HG02852 (cell line): ENCODE results near the gene PADI3.

ENCODE experiments used
- ATAC-seq: cut with Tn5 transposase; IDR thresholded peaks from one replicate; pipeline ENCODE4 v1.9.1; 2021; ENCODE audit warnings: mild to moderate bottlenecking, moderate library complexity; ENCODE audit not compliant: unreplicated experiment

Gene PADI3

GRCh38 chr1:17270891-17271765, 22.2 kb downstream of the PADI3 start:
- no peak for ATAC-seq

- no peak for ATAC-seq
Measured at GRCh38 chr1:17272066-17272465, 23.2 kb downstream of the PADI3 start.

- no peak for ATAC-seq
Measured at GRCh38 chr1:17272646-17273045, 23.7 kb downstream of the PADI3 start.

- ATAC-seq = no peak
Measured at GRCh38 chr1:17273096-17273495, 24.2 kb downstream of the PADI3 start.

GRCh38 chr1:17274186-17275170, 25.6 kb downstream of the PADI3 start:
- no peak for ATAC-seq

- no peak for ATAC-seq
Measured at GRCh38 chr1:17276568-17276967, 27.7 kb downstream of the PADI3 start.

GRCh38 chr1:17277511-17278159, 28.7 kb downstream of the PADI3 start:
- ATAC-seq = no peak

- no peak for ATAC-seq
Measured at GRCh38 chr1:17278996-17279830, 30.3 kb downstream of the PADI3 start.

- ATAC-seq = no peak
Measured at GRCh38 chr1:17280436-17280835, 31.5 kb downstream of the PADI3 start.

GRCh38 chr1:17280894-17281293, 32.0 kb downstream of the PADI3 start:
- no peak for ATAC-seq

- ATAC-seq = no peak
Measured at GRCh38 chr1:17281775-17282181, 32.9 kb downstream of the PADI3 start.

GRCh38 chr1:17282836-17283235, 33.9 kb downstream of the PADI3 start:
- ATAC-seq = no peak

GRCh38 chr1:17286646-17287045, 37.7 kb downstream of the PADI3 start:
- ATAC-seq = no peak

GRCh38 chr1:17287130-17287776, 38.4 kb downstream of the PADI3 start:
- no peak for ATAC-seq

GRCh38 chr1:17289721-17290120, 40.8 kb downstream of the PADI3 start:
- no peak for ATAC-seq

GRCh38 chr1:17290553-17290952, 41.7 kb downstream of the PADI3 start:
- no peak for ATAC-seq

GRCh38 chr1:17292299-17293160, 43.6 kb downstream of the PADI3 start:
- ATAC-seq = no peak

GRCh38 chr1:17293681-17294425, 45.0 kb downstream of the PADI3 start:
- ATAC-seq = no peak
